Renal cortex interstitium (tissue), 11 donors: ENCODE measurements around the gene OCIAD1. TPM values are rescaled to one million over a fixed set of nuclear protein-coding genes. Genes with fewer than 3 reads are reported as not detected.
"Not testable (repeated sequence)": the region's sequence is repeated elsewhere in the genome, so short reads cannot be mapped to it uniquely, and the experiment has no call there.

ENCODE experiments used
- DNase-seq, 11 donors: peaks; one replicate each; pipeline ENCODE4 v3.0.0-alpha.2; 2013; ENCODE audit warnings: low read depth in 9 of 11, low spot score in 4 of 11; ENCODE audit errors: extremely low read depth in 1 of 11
- polyA plus RNA-seq, 3 donors: library from polyadenylated mRNA; unstranded; fragments of 120-200 nt; gene quantifications; one replicate each; pipeline ENCODE4 v1.2.1, GENCODE V29; 2013; ENCODE audit not compliant: insufficient read length in 3 of 3

Gene OCIAD1
- polyA plus RNA-seq, 3 donors, result 224 to 295 (median 256) TPM

DNA sequence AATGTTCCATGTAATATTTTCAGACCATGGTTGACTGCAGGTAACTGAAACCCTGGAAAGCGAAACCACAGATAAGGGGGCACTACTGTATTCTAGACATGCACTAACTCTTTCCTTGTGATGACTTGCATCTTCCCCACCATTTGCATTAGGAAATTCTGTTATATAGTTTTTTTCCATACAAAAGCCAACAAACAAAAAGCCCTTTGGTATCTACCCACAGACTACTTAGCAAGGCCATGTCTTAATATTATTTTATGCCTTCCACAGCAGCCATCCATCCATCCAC is 23.5 kb downstream of the OCIAD1 start:
- no peak for DNase-seq

DNA sequence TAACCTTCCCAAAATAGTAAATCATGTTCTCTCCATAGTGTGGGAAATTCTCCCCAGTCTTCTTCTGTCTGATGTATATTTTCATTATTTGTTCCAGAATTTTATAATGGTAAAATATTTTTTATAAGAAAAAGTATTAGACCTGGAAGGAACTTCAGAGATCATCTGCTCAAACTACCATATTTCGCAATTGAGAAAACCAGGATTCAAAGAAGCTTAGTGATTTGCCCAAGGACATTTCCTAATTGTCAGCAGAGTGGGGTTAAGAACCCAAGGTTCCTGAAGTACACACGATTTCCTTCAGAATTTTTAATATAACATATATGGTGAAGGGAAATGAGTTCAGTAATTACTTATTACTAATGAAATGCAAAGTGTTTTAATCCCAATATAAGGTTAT is 24.1 kb downstream of the OCIAD1 start:
- no peak for DNase-seq

DNA sequence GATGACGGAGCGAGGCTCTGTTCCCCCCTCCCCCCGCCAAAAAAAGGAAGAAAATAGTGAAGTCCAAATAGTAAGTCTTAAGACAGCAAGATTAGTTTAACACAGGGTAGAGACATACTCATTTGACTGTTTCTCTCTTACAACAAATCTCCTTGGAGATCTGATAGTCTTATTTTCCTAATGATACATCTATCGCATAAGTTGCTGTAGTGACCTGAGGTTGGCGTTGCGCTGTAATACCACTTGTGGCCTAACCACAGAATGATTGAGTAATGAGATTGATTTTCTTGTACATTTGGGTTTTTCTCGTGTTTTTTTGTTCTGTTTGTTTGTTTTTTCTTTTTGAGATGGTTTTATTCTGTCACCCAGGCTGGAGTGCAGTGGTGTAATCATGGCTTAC is 27.2 kb downstream of the OCIAD1 start:
- no peak for DNase-seq

DNA sequence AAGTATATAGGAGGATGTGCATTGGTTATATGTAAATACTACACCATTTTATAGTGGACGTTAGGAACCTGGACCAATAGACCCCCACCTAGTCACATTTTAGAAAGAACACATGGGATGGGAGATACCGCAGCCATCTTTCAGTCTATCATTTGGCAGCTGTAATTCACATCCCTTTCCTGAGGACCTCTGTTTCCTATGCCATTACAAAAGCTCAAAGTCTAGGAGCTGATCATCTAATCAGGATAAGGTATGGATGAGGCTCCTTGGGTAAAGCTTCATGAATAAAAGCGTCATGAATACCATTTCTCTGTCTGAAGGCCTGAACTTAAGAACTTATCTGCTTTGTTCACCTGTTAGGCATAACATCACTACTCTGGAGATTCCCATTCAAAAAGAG is 31.1 kb downstream of the OCIAD1 start:
- no peak for DNase-seq

DNA sequence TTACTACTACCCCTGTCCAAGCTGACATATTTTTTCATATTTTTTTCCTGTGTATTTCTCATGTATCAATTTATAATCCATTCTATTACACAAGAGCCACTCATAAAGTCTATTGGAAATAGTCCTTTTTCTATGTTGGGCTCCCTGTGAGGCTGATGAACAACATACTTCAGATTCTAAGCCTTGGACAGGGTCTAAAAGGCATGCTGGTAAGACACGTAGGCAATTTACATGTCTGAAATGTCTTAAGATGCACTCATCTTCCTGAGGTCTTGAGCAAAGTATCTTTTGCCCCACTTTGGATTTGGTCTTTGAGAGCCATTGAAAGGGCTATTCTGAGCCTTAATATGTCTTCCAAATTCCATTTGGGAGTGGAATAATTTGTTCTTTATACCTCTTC is 31.8 kb downstream of the OCIAD1 start:
- DNase-seq, result no peak

DNA sequence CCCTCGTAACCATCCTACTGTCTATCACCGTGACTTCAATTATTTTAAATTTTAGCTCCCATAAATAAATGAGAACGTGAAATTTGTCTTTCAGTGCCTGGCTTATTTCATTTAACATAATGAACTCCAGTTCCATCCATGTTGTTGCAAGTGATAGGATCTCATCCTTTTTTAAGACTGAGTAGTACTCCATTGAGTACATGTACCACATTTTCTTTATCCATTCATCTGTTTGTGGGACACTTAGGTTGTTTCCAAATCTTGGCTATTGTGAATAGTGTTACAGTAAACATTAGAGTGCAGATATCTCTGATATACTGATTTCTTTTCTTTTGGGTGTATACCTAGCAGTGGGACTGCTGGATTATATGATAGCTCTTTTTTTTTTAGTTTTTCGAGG is 32.8 kb downstream of the OCIAD1 start:
- DNase-seq, result no peak

DNA sequence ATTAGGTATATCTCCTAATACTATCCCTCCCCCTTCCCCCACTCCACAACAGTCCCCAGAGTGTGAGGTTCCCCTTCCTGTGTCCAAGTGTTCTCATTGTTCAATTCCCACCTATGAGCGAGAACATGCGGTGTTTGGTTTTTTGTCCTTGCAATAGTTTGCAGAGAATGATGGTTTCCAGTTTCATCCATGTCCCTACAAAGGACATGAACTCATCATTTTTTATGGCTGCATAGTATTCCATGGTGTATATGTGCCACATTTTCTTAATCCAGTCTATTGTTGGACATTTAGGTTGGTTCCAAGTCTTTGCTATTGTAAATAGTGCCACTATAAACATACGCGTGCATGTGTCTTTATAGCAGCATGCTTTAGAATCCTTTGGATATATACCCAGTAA is 33.8 kb downstream of the OCIAD1 start:
- not testable (repeated sequence) for DNase-seq

DNA sequence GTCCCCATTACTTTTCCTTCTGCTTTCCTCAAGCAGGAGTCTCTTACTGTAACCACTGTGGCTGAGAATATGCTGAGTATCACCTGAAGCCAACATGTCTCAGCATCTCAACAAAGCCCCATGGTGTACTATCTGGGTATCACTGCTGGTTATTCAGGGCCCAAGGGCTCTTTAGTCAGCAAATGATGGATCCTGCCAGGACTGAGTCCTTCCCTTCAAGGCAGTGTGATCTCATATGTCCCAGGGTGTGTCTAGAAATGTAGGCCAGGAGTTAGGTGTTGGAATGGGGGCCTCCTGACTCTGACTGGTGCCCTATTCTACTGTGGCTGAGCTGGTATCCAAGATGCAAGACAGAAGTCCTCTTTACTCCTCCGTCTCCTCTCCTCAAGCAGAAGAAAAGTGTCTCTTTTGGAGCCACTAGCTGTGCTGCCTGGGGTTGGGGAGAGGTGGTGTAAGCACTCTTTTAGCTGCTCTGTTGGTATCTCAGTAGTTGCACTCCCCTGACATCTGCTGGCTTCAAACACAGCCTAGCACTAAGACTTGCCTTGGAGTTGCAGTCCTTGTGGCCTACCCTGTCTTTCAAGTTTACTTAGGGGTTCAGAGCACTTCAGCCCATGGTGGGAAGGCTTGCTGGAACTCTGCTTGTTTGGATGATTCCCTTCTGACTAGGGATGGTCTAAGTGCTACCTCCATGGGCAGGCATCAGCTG is 47.1 kb downstream of the OCIAD1 start:
- no peak for DNase-seq

DNA sequence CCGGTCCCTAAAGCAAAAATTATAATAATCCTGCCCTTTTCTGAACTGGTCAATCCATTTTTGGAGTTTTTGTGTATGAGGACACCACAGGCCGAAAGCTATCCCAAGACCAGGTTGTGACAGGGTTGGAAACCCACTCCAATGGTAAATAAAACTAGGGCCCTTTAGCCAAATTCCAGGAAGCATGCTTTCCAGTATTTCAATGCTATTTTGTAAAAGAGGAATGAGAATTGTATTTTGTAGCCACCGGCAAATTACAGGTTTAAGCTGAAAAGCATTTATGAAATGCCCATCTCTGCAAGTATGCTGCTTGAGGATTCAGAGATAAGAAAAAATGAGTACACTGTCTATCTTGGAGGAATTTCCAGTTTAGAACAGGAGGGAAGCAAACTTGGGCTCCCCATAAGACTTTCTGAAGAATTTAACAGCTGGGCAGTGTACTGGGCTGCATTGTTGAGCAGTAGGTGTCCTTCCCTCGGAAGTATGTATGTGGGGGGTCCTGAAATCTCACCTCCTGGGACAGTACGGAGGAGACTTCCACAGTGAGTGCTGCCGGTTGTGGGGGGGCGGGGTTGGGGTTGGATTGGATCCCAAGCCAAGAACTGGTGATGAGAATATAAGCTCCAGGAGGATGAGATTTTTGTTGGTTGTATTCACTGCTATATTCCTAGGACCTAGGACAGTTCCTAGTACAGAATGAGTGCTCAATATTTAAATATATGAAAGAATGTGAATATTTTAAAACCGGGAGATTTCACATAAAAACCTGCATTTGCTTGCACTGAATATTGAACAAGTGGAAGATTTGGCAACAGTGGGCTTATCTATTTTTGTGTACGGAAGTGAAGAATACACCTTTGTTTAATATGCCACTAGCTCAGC is 48.9 kb downstream of the OCIAD1 start:
- DNase-seq, result no peak

DNA sequence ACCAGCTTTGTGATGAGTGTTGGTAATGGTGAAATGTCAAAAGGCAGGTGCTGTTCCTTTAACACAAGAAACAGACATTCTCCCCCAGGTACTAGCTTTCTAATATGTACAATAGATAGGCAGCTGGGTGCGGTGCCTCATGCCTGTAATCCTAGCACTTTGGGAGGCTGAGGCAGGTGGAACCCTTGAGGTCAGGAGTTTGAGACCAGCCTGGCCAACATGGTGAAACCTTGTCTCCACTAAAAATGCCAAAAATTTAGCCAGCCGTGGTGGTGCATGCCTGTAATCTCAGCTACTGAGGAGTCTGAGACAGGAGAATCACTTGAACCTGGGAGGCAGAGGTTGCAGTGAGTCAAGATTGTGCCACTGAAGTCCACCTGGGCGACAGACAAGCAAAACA is 50.8 kb downstream of the OCIAD1 start:
- DNase-seq, result not testable (repeated sequence)

DNA sequence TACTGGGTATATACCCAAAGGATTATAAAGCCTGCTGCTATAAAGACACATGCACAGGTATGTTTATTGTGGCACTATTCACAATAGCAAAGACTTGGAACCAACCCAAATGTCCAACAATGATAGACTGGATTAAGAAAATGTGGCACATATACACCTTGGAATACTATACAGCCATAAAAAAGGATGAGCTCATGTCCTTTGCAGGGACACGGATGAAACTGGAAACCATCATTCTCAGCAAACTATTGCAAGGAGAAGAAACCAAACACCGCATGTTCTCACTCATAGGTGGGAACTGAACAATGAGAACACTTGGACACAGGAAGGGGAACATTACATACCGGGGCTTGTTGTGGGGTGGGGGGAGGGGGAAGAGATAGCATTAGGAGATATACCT is 58.9 kb downstream of the OCIAD1 start:
- not testable (repeated sequence) for DNase-seq

DNA sequence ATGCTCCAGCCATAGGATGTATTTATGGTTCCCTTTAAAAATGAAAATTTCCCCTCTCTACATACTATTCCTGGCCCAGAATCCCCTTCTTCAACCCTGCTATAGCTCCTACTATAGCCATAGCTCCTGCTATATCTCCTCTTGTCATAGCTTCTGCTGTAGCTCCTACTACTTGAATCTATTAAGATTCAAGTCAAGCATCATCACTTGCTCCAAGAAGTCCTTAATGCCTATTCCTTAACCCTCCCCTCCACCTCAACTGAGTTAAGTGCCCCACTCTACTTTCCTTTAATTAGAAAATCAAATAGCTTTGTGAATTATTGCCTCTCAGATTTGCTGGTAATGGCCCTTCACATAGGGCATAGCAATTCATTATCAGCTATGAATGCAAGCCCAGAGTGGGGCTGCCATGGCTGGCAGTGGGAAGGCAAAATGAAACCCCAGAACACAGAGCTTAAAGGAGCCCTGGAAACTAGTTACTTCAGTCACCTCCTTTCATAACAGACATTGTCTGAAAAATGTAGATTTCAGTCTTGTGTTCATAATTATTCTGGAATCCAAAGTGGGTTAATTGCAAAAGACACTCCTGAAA is 60.2 kb downstream of the OCIAD1 start:
- DNase-seq, result no peak

DNA sequence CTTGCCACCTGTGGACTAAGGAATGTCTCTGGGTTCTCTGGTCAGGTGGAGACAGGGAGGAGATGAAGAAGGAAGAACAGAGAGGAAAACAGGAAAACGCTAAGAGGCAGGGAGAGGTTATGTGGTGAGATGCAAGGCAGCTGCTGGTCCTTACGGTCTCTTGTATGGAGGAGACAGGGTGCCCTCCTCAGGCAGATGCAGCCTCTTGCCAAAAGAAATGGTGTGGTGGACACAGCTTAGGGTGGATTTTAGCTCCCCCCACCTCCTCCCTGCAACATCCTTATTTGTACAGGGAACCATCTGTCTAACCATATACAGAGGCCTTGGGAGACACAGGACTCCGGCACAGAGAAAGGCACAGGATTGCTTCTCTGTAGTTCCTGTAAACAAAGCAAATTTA is 66.0 kb downstream of the OCIAD1 start:
- DNase-seq, result no peak

DNA sequence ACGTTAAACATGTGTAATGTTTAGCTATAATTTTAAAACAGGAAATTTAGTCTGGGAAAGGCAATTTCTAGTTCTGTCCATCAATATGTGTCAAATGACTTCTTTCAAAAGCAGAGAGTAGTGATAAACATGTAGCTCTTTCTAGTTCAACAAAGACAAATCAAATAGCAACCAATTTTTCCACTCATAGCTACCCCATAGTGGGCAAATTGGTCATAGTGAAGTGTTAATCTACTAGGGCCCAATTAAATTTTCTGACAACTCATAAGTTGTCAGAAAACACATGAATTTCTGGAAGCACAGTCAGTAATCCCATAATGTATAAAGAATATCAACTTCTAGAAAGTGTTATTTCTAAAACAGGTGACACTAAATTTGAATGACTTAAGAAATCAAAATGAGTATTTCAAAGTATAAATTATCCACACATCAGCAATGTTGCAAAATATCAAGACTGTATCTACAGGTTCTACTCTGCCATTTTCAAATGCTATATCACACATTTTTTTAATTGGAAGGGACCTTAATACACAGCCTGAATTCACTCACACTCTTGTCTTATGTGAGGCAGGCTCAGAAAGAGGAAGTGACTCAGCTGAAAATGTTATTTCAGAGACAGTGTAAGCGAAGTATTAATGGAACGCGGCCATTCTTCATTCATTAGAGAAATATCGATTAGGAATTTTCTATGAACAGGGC is 68.0 kb downstream of the OCIAD1 start:
- DNase-seq, result no peak

DNA sequence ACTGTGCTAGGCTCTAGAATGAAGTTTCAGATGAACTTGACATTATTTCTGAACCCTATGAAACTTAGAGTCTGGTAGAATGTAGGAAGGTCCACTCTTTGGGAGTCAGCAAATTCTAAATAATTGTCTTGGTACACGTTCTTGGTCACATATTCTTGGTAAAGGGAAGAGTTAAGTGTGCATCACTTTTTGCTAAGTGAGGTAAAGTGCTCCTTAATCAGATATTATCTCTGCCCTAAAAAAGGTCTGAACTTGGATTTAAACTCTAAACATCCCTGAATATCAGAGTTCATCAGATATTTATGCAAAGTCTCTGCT is 68.5 kb downstream of the OCIAD1 start:
- no peak for DNase-seq

DNA sequence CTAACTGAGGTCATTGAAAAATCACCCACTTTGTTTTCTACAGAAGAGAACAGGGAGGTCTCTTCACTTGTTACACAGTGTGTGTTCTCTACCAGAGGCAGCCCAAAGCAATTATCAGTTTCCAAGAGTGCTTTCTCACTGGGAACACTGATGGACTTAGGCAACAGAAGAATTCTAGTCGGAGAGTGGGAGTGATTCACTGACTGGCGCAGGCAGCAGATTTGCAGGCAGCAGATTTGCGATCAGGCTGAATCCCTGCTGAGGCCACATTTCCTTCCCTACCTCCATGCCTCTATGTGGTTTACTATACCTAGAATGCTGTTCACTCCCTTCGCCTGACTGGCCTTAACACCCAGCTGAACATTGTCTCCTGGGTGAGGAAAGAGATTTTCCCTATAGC is 69.1 kb downstream of the OCIAD1 start:
- no peak for DNase-seq

DNA sequence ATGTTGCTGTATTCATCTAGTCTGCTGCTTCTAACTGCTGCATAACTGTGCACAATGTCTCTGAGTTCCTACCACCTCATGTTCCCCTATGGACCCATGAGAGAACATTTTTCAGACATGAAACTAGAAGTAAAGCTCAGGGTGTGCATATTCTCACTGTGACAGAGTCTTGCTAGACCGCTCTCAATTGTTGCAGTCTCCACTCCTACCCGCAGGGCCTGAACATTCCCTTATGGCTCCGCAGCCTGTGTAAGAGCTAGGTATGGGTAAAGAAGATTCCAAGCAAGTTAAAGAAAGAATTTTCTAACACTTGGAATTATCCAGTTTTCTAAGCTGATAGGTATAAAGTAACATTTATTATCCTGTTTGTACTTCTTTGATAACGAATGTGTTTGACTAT is 70.3 kb downstream of the OCIAD1 start:
- DNase-seq, result no peak

DNA sequence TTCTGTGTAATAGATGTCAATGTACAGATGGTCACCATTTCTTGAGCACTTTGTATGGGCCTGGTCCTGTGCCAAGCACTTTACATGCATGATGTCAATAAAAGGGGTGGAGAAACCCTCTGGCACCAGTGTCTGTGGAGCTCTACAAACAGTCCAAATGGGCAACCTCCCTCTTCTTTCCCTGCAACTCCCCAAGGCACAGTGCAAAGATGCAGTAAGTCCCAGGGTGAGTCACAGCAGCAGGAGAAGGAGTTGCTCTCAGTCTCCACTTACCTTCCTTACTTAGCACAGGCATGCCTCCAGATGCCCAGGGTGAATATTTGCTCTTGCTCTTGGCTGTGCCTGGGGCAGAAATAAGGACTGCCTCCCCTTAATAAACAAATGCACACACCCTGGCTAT is 71.4 kb downstream of the OCIAD1 start:
- no peak for DNase-seq

DNA sequence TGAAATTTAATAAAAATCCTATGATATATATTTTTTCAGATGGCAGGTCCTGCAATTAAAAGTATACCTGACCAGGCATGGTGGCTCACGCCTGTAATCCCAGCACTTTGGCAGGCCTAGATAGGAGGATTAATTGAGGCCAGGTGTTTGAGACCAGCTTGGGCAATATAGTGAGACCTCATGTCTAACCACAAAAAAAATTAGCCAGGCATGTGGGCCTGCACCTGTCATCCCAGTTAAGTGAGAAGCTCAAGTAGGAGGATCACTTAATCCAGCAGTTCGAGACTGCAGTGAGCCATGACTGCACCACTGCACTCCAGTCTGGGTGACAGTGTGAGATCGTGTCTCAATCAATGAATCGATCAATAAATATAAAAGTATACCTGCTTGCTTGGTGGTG is 73.2 kb downstream of the OCIAD1 start:
- no peak for DNase-seq

DNA sequence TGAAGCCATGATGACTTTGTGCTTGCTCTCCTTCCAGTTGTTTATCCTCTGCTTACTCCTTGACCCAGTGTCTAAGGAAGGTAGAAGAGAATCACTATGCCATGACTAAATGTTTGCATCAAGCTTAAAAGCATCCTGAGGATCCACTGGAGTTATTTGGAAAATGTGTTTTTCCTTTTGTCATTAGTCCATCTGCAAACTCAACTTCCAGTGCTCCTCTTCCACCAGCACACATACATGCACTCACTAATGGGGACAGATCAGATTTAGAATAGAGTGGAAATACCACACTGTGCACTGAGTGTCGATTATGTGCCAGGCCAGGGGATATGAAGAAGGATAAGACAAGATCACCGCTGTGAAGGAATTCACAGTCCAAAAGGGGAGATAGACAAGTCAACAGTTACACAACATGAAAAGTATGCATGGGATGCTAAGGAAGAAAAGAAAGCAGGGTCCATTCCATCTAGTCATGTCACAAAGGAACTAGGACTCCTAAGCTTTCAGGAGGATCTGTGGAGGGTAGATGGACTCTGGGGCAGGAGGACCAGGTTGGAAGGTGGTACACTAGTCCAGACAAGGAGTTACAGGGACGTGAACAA is 73.8 kb downstream of the OCIAD1 start:
- DNase-seq, result no peak
